ENCODE results near the gene USP53. TPM values are rescaled to one million over a fixed set of nuclear protein-coding genes. Genes with fewer than 3 reads are reported as not detected.

USP53 gene
- total RNA-seq, 1 donor from 2014 or later = 3.3 TPM

DNA sequence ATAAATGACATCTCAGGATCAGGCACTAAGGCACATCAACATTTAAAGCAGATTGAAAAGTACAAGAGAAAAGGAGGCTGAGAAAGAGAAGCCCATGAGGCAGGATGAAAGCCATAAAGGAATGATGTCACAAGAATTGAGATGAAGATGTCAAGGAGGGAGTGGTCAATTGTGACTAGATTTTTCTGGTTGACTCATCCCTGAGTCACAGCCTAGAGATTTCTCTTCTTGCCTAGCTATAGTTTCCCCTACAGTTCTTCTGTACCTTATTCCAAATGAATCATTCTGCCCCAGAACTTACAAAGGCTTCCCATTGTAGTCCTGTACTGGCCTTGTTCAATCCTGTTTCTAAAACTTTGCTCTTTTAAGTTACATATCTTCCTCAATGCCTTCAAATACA lies 3.4 kb upstream of the USP53 start:
- H3K27ac Mint-ChIP-seq (ENCODE audit: unreplicated experiment) = no peak overlapping the region
- H3K4me1 Mint-ChIP-seq (ENCODE audit: low read depth, unreplicated experiment) = no peaks in the 10 kb centered on the region
- no peak overlapping the region for H3K4me3 Mint-ChIP-seq (ENCODE audit: unreplicated experiment)
- no peak for DNase-seq
- H3K36me3 Mint-ChIP-seq (ENCODE audit: unreplicated experiment) = no peaks in the 10 kb centered on the region
- peaks cover 2% of the 10 kb centered on the region for H3K9me3 Mint-ChIP-seq (ENCODE audit: unreplicated experiment)
- TF ChIP-seq, protein P1, sequence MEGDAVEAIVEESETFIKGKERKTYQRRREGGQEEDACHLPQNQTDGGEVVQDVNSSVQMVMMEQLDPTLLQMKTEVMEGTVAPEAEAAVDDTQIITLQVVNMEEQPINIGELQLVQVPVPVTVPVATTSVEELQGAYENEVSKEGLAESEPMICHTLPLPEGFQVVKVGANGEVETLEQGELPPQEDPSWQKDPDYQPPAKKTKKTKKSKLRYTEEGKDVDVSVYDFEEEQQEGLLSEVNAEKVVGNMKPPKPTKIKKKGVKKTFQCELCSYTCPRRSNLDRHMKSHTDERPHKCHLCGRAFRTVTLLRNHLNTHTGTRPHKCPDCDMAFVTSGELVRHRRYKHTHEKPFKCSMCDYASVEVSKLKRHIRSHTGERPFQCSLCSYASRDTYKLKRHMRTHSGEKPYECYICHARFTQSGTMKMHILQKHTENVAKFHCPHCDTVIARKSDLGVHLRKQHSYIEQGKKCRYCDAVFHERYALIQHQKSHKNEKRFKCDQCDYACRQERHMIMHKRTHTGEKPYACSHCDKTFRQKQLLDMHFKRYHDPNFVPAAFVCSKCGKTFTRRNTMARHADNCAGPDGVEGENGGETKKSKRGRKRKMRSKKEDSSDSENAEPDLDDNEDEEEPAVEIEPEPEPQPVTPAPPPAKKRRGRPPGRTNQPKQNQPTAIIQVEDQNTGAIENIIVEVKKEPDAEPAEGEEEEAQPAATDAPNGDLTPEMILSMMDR (IDR thresholded peaks at IDR 0.05; ENCODE audit: partially characterized antibody, unreplicated experiment) = no peak
- H3K27me3 Mint-ChIP-seq (ENCODE audit: unreplicated experiment) = peaks cover 6% of the 10 kb centered on the region

DNA sequence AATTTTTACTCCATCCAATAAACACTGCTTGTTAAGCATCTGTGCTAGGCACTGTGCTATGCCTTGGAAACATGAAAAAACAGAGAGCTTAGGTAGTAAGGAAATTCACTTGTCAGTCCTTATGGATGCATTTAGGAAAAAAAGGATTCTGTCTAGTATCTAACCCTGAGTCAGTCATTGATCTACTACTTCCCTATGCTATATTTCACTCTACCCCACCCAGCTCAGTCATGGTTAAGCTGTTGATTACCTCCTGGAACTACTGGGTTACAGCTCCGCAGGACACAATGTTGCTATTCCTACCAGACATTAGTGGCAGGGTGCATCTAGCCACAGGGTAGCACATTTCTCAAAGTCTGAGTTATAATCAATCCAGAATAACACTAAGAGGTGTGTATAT lies 2.9 kb upstream of the USP53 start:
- TF ChIP-seq, protein P1 (IDR thresholded peaks at IDR 0.05; ENCODE audit: partially characterized antibody, unreplicated experiment) = no peak
- Mint-ChIP-seq H3K27me3 (ENCODE audit: unreplicated experiment) (peaks cover 6% of the 10 kb centered on the region), H3K36me3 (ENCODE audit: unreplicated experiment) (no peaks in the 10 kb centered on the region), H3K27ac (ENCODE audit: unreplicated experiment) (no peak overlapping the region), H3K4me1 (ENCODE audit: low read depth, unreplicated experiment) (no peaks in the 10 kb centered on the region), H3K9me3 (ENCODE audit: unreplicated experiment) (peaks cover 2% of the 10 kb centered on the region), H3K4me3 (ENCODE audit: unreplicated experiment) (no peak overlapping the region)
- DNase-seq = no peak

GRCh38 chr4:119210775-119211174 lies 1.7 kb upstream of the USP53 start:
- Mint-ChIP-seq H3K9me3 (ENCODE audit: unreplicated experiment) (peaks cover 2% of the 10 kb centered on the region), H3K4me3 (ENCODE audit: unreplicated experiment) (peak overlapping the region; percentile 98), H3K36me3 (ENCODE audit: unreplicated experiment) (no peaks in the 10 kb centered on the region), H3K4me1 (ENCODE audit: low read depth, unreplicated experiment) (no peaks in the 10 kb centered on the region), H3K27ac (ENCODE audit: unreplicated experiment) (no peak overlapping the region), H3K27me3 (ENCODE audit: unreplicated experiment) (peaks cover 6% of the 10 kb centered on the region)
- TF ChIP-seq, protein P1 (IDR thresholded peaks at IDR 0.05; ENCODE audit: partially characterized antibody, unreplicated experiment) = no peak
- DNase-seq = no peak

- DNase-seq = no peak
- no peaks in the 10 kb centered on the region for H3K36me3 Mint-ChIP-seq (ENCODE audit: unreplicated experiment)
- peak overlapping the region; percentile 98 for H3K4me3 Mint-ChIP-seq (ENCODE audit: unreplicated experiment)
- peaks cover 2% of the 10 kb centered on the region for H3K9me3 Mint-ChIP-seq (ENCODE audit: unreplicated experiment)
- TF ChIP-seq, protein P1 (IDR thresholded peaks at IDR 0.05; ENCODE audit: partially characterized antibody, unreplicated experiment) = no peak
- no peaks in the 10 kb centered on the region for H3K4me1 Mint-ChIP-seq (ENCODE audit: low read depth, unreplicated experiment)
- peaks cover 6% of the 10 kb centered on the region for H3K27me3 Mint-ChIP-seq (ENCODE audit: unreplicated experiment)
- peak overlapping the region; percentile 86 for H3K27ac Mint-ChIP-seq (ENCODE audit: unreplicated experiment)
Measured at GRCh38 chr4:119211867-119212233, 663 bp upstream of the USP53 start.

DNA sequence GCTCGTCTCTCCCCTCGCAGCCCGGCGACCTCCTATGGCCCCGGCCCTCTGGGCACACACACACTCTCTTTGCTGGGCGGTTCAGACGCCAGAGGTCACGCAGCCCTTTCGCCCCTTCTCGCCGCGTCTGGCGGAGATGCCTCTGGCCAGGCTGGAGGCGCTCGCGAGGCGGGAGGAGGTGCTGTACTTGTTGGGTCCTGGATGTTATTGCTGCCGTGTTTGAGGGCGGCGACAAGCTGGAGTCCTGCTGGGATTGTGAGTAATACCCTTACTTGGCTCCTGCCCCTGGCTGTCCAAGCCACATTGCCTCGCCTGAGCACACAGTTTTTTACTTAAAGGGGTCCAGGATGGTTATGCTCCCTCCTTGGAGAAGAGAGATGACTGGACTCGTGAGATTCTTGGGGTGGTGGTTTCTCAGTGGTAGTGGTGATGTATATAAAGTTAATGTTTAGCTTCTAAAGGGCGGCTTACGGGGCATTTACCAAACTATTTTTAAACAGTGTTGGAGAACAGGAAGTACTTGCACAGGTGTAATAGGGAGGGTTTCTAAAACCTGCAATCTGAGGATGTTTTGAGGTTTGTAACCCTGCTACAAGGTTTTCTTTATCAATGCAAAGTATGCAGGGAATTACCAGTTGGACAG lies 572 bp downstream of the USP53 start:
- Mint-ChIP-seq H3K4me1 (ENCODE audit: low read depth, unreplicated experiment) (no peaks in the 10 kb centered on the region), H3K27me3 (ENCODE audit: unreplicated experiment) (peaks cover 6% of the 10 kb centered on the region), H3K4me3 (ENCODE audit: unreplicated experiment) (peak overlapping the region; percentile 98), H3K9me3 (ENCODE audit: unreplicated experiment) (peaks cover 2% of the 10 kb centered on the region), H3K27ac (ENCODE audit: unreplicated experiment) (peak overlapping the region; percentile 88), H3K36me3 (ENCODE audit: unreplicated experiment) (no peaks in the 10 kb centered on the region)
- peak; percentile 87 for DNase-seq
- TF ChIP-seq, protein P1 (IDR thresholded peaks at IDR 0.05; ENCODE audit: partially characterized antibody, unreplicated experiment) = no peak

Data from glutamatergic neuron (in vitro differentiated cells).